IPS DF 4.7 (cell line): ENCODE measurements around the gene IGSF6.
"Not testable (repeated sequence)": the region's sequence is repeated elsewhere in the genome, so short reads cannot be mapped to it uniquely, and the experiment has no call there.

ENCODE experiments used
- DNase-seq: peaks from one replicate; pipeline ENCODE4 v3.0.0-alpha.2; 2013; ENCODE audit warnings: low spot score; ENCODE audit errors: extremely low read depth

Gene IGSF6

GRCh38 chr16:21654466-21654865 lies 2.1 kb upstream of the IGSF6 start:
- DNase-seq = no peak

- DNase-seq = no peak
These were observed 1.2 kb upstream of the IGSF6 start for GRCh38 chr16:21653571-21653970.

- no peak for DNase-seq
These were observed 893 bp downstream of the IGSF6 start for GRCh38 chr16:21651515-21651914.

GRCh38 chr16:21650521-21650920 lies 1.9 kb downstream of the IGSF6 start:
- no peak for DNase-seq

- not testable (repeated sequence) for DNase-seq
These were observed 2.5 kb downstream of the IGSF6 start for GRCh38 chr16:21649826-21650406.

- DNase-seq = no peak
These were observed 4.7 kb downstream of the IGSF6 start for GRCh38 chr16:21647562-21648164.

GRCh38 chr16:21646721-21647561 lies 5.5 kb downstream of the IGSF6 start:
- no peak for DNase-seq

- no peak for DNase-seq
These were observed 6.3 kb downstream of the IGSF6 start for GRCh38 chr16:21646091-21646490.

- DNase-seq = no peak
These were observed 7.1 kb downstream of the IGSF6 start for GRCh38 chr16:21645261-21645721.

GRCh38 chr16:21644674-21645073 lies 7.7 kb downstream of the IGSF6 start:
- no peak for DNase-seq

GRCh38 chr16:21643785-21644184 lies 8.6 kb downstream of the IGSF6 start:
- no peak for DNase-seq

- no peak for DNase-seq
These were observed 9.5 kb downstream of the IGSF6 start for GRCh38 chr16:21642861-21643260.

GRCh38 chr16:21641916-21642315 lies 10.5 kb downstream of the IGSF6 start:
- no peak for DNase-seq

- DNase-seq = no peak
These were observed 12.9 kb downstream of the IGSF6 start for GRCh38 chr16:21639493-21639892.

- no peak for DNase-seq
These were observed 13.8 kb downstream of the IGSF6 start for GRCh38 chr16:21638573-21638975.

GRCh38 chr16:21637032-21637968 lies 15.1 kb downstream of the IGSF6 start:
- DNase-seq = no peak

- DNase-seq = not testable (repeated sequence)
These were observed 16.7 kb downstream of the IGSF6 start for GRCh38 chr16:21635694-21636093.

GRCh38 chr16:21634216-21634615 lies 18.2 kb downstream of the IGSF6 start:
- DNase-seq = no peak

GRCh38 chr16:21631951-21632575 lies 20.3 kb downstream of the IGSF6 start:
- DNase-seq = not testable (repeated sequence)

- not testable (repeated sequence) for DNase-seq
These were observed 21.0 kb downstream of the IGSF6 start for GRCh38 chr16:21631376-21631775.

- not testable (repeated sequence) for DNase-seq
These were observed 21.5 kb downstream of the IGSF6 start for GRCh38 chr16:21630866-21631265.
